Anterior cingulate cortex (tissue), 58 donors: Measurements from ENCODE around the gene ZSWIM9.

Experiments used
- DNase-seq, 58 donors: peaks; one replicate each; lab custom pipeline; 2025; lab: John Stamatoyannopoulos, UW

Gene ZSWIM9

DNA sequence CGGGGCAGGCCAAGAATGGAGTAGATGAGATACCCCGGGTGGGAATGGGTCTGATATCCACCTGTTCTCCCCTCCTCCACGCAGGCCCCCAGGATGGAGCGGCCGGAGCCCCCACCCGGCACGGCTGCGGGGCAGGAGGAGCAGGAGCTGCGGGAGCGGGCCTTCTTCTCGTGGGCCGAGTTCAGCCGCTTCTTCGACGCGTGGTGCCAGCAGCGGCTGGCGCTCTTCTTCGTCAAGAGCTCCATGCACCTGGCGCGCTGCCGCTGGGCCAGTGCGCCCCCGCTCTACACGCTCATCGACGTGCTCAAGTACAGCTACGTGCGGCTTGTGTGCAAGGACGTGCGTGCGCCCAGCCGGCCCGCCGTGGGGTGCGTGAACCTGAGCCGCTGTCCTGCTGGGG lies 1.2 kb downstream of the ZSWIM9 start:
- DNase-seq = no peak

- no peak for DNase-seq
Measured at GRCh38 chr19:48174445-48175030, 4.1 kb downstream of the ZSWIM9 start.

- DNase-seq = no peak
Measured at GRCh38 chr19:48175578-48175977, 5.1 kb downstream of the ZSWIM9 start.

DNA sequence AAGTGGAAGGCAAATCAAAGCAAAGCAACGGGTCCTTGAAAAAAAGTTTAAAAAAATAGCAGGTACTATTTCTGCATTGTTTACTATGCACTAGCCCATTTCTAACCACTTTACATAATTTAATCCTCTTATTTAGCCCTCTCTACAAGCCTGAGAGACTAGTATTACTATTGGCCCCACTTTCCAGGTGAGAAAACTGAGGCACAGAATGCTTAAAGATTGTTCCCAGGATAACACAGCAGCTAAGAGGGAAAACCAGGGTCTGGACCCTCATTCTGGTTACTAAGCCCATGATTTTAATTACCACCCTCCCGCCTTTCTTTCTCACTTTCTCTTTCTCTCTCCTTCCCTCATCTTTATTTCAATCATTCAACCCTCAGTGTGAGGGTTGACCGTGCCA lies 5.7 kb downstream of the ZSWIM9 start:
- DNase-seq = no peak

- no peak for DNase-seq
Measured at GRCh38 chr19:48181505-48181904, 11.0 kb downstream of the ZSWIM9 start.

GRCh38 chr19:48182434-48182833 lies 12.0 kb downstream of the ZSWIM9 start:
- DNase-seq = no peak

DNA sequence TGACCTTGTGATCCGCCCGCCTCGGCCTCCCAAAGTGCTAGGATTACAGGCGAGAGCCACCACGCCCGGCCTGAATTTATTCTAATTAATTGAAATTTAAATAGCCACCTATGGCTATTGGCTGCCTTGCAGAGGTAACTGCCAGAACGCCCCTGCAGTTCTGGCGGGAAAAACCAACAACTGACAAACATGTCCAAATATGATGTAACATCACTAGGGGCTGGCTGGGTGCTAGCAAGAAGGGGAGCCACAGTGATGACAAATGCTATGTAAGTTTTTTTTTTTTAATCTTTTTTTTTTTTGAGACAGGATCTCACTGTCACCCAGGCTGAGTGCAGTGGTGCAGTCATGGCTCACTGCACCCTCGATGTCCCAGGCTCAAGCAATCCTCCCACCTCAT lies 12.9 kb downstream of the ZSWIM9 start:
- no peak for DNase-seq

- DNase-seq = no peak
Measured at GRCh38 chr19:48186015-48186414, 15.5 kb downstream of the ZSWIM9 start.

- DNase-seq = no peak
Measured at GRCh38 chr19:48186541-48186991, 16.1 kb downstream of the ZSWIM9 start.

DNA sequence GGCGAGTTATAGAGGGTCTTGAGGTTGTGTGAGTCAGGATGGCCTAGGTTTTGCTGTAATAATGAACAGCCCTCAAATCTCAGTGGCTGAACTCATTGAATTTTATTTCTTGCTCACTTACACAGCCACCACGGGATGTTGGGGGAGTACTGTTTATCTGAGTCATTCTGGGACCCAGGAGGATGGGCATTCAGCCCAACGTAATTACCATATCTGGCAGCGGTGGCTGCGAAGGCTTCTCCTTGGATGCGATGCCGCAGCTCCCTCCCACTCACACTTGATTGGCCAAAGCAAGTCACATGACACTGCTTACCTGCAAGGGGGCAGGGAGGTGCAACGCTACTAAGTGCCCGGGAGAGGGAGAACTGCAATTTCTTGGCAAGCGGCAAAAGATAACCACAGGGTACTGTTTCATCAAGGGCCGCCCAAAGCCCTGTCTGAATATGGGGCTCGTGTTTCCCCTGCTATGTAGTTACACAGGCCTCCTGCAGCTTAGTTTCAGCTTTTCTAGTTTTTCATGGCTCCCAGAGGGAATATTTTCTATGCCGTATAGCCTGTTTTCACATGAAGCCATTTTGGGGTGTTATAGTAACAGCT lies 19.9 kb downstream of the ZSWIM9 start:
- DNase-seq = peak in 55 of 58 donors; percentile 11 to 87 (median 64)

DNA sequence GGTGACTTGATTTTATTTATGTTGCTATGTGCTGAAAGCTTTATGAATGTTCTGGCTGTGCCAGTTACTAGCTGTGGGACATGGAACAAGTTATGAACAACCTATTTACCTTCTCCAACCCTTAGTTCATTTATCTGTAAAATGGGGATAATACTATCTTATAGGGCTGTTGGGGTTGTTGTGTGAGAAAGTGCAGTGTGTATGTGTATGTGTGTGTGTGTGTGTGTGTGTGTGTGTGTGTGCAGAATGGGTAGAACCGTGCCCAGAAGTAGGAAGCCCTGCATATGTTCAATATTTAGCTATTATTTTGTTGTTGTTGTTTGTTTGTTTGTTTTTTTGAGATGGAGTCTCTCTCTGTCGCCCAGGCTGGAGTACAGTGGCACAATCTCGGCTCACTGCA lies 20.4 kb downstream of the ZSWIM9 start:
- DNase-seq = no peak

- peak in 1 of 58 donors; percentile 22 for DNase-seq
Measured at GRCh38 chr19:48192750-48193149, 22.3 kb downstream of the ZSWIM9 start.

DNA sequence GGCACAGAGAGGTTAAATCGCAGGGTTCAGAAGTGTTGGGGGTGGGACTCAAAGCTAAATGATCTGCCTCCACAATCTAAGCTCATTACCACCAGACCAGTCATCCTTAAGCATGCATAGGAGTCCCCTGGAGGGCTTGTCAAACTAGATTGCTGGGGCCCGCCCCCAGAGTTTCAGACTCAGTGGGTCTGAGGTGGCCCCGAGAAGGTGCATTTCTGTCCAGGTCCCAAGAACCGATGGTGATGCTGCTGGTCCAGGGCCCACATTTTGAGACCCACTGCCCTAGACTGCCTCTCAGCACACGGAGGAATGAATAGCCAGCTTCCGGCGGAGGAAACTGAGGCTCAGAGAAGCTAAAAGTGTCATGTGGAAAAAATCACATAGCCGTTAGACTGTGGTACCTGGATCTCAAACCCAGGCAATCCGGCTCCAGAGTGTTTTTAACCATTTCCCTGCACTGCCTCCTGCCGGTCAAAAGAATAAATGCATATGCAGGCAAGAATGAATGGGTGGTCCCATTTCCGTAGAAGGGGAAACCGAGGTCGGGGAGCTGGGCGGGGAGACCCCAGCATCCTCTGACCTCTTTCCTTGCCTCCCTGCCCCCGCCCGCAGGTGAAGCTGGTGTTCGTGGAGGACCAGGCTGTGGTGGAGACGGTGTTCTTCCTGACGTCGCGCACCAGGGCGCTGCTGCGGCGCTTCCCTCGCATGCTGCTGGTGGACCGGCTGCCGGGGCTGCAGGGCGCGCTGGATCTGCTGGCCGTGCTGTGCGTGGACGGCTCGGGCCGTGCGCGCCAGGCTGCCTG lies 23.8 kb downstream of the ZSWIM9 start:
- DNase-seq = no peak

- no peak for DNase-seq
Measured at GRCh38 chr19:48194844-48195830, 24.7 kb downstream of the ZSWIM9 start.

- DNase-seq = no peak
Measured at GRCh38 chr19:48196321-48196763, 25.9 kb downstream of the ZSWIM9 start.

GRCh38 chr19:48196933-48197665 lies 26.6 kb downstream of the ZSWIM9 start:
- DNase-seq = no peak

- no peak for DNase-seq
Measured at GRCh38 chr19:48203222-48203793, 32.8 kb downstream of the ZSWIM9 start.

DNA sequence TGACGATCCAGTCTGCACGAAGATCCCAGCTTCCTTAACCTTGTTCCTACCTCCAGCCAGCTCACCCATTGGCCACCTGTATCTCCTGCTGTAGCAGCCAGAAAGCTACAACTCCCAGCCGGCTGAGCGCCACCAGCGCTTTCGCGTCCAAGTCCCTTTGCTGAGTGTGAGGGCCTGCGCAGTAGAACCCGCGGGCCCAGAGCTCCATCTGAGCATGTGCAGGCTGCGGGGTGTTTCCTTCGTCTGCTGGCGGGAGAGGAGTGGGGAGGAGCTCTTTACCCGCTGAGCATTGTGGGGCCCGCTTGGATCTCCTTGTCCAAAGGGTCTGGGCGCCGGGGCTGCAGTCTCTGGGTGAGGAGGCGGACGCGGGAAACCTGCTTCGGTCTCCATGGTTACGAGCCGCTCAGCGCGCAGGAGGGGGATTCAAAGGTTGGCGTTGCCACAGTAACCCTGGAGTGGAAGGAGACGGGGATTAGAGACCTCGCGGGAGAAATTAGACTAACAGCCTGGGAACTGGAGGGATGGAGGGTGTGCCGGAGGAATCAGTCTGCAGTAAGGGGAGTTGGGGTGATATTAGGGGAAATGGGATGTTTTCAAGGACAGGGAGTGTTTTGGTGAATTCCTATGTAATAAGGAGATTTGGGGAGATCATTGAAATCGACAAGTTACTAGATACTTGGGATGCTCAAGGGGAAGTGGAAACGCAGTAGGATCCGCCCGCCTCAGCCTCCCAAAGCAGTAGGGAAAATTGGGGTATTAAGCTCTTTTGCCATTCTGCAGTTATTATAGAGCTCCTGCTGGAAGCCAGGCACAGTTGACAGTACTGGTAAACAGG lies 33.5 kb downstream of the ZSWIM9 start:
- peak; percentile 70 to 98 (median 96) for DNase-seq
